C4-2B (cell line): Measurements from ENCODE around the gene ALG12.

Source experiments
- H3K27ac ChIP-seq: fragments of 450-650 bp; 2 replicates; pipeline ENCODE4 v1.5.1; 2017
- CTCF ChIP-seq: fragments of 450-650 bp; conservative IDR thresholded peaks from 2 replicates; pipeline ENCODE4 v1.5.1; 2017; ENCODE audit warnings: mild to moderate bottlenecking
- ZFX ChIP-seq: fragments of 450-650 bp; IDR thresholded peaks from 2 replicates; pipeline ENCODE4 v1.6.1; 2017

The ALG12 gene

GRCh38 chr22:49904040-49904369, 14.2 kb downstream of the ALG12 start:
- TF ChIP-seq CTCF (no peak), ZFX (no peak)
- H3K27ac ChIP-seq: no peak overlapping the region

- H3K27ac ChIP-seq: no peak overlapping the region
- no peak for TF ChIP-seq ZFX
- no peak for TF ChIP-seq CTCF
Observed at GRCh38 chr22:49903322-49904039, 14.8 kb downstream of the ALG12 start.

- no peak overlapping the region for H3K27ac ChIP-seq
- TF ChIP-seq CTCF: no peak
Observed at GRCh38 chr22:49901457-49901856, 16.8 kb downstream of the ALG12 start.

- TF ChIP-seq CTCF (no peak), ZFX (no peak)
- no peak overlapping the region for H3K27ac ChIP-seq
Observed at GRCh38 chr22:49900441-49901230, 17.6 kb downstream of the ALG12 start.

- no peak for TF ChIP-seq CTCF
- TF ChIP-seq ZFX: no peak
Observed at GRCh38 chr22:49899530-49899929, 18.7 kb downstream of the ALG12 start.

GRCh38 chr22:49897015-49897684, 21.1 kb downstream of the ALG12 start:
- no peak for TF ChIP-seq ZFX
- no peak for TF ChIP-seq CTCF

More at GRCh38 chr22:49899530-49899929, 18.7 kb downstream of the ALG12 start:
- no peak overlapping the region for H3K27ac ChIP-seq

GRCh38 chr22:49896201-49896600, 22.0 kb downstream of the ALG12 start:
- H3K27ac ChIP-seq: no peak overlapping the region
- TF ChIP-seq CTCF (no peak), ZFX (no peak)

More at GRCh38 chr22:49897015-49897684, 21.1 kb downstream of the ALG12 start:
- H3K27ac ChIP-seq: no peak overlapping the region
